OCI-LY7 (cell line): ENCODE results near the gene TRAF3. TPM values are rescaled to one million over a fixed set of nuclear protein-coding genes. Genes with fewer than 3 reads are reported as not detected.

Experiments used
- BruUV-seq: library from RNA; stranded (reverse); fragments of 400-500 nt; replicated peaks from 2 replicates; lab custom pipeline; 2021; lab: Mats Ljungman, UMichigan
- CTCF ChIA-PET: fragments of 300-600 bp; sonication (Branson Sonifier 250); formaldehyde crosslinking; loops from one replicate; lab custom pipeline; 2022; ENCODE audit warnings: antibody characterized with exemption; ENCODE audit not compliant: unreplicated experiment; lab: Charles Lee
- POLR2A ChIA-PET: fragments of 300-600 bp; sonication (Branson Sonifier 250); formaldehyde crosslinking; loops from one replicate; lab custom pipeline; 2022; ENCODE audit warnings: antibody characterized with exemption; lab: Charles Lee
- DNase-seq: peaks from one replicate; pipeline ENCODE4 v3.0.0-alpha.2; 2015; ENCODE audit warnings: low spot score
- H2AFZ ChIP-seq: fragments of 200-600 bp; sonication (generic), shearing (Covaris generic); 2 replicates; pipeline ENCODE4 v1.6.1; 2014; ENCODE audit warnings: mild to moderate bottlenecking, antibody characterized with exemption, low read length, moderate library complexity
- H3K27ac ChIP-seq: fragments of 200-600 bp; sonication (generic); 2 replicates; pipeline ENCODE4 v1.5.1; 2014; ENCODE audit warnings: mixed run types, low read depth, mild to moderate bottlenecking, moderate library complexity, low read length, inconsistent platforms; ENCODE audit not compliant: poor library complexity, severe bottlenecking
- H3K36me3 ChIP-seq: fragments of 200-600 bp; sonication (generic); 2 replicates; pipeline ENCODE4 v1.6.1; 2014; ENCODE audit warnings: mild to moderate bottlenecking, antibody characterized with exemption, low read length, moderate library complexity, mixed read lengths; ENCODE audit not compliant: insufficient read depth
- H3K4me1 ChIP-seq: fragments of 200-600 bp; sonication (generic); 2 replicates; pipeline ENCODE4 v1.5.1; 2014; ENCODE audit warnings: mild to moderate bottlenecking, low read length; ENCODE audit not compliant: insufficient read depth, poor library complexity, severe bottlenecking
- H3K4me2 ChIP-seq: fragments of 200-600 bp; sonication (generic); 2 replicates; pipeline ENCODE4 v1.6.1; 2014; ENCODE audit warnings: mild to moderate bottlenecking, low read length
- H3K4me3 ChIP-seq: fragments of 200-600 bp; sonication (generic); 2 replicates; pipeline ENCODE4 v1.5.1; 2014; ENCODE audit warnings: mild to moderate bottlenecking, low read depth, low read length; ENCODE audit not compliant: poor library complexity, severe bottlenecking
- H3K79me2 ChIP-seq: fragments of 200-600 bp; sonication (generic); 2 replicates; pipeline ENCODE4 v1.6.1; 2016; ENCODE audit warnings: low read depth, mild to moderate bottlenecking, low read length, moderate library complexity, mixed read lengths; ENCODE audit not compliant: insufficient read depth
- H3K9me2 ChIP-seq: fragments of 200-600 bp; sonication (generic); 2 replicates; pipeline ENCODE4 v1.6.1; 2016; ENCODE audit warnings: mild to moderate bottlenecking, low read length, mixed read lengths; ENCODE audit not compliant: insufficient read depth
- H3K9me3 ChIP-seq: fragments of 200-600 bp; sonication (generic); 2 replicates; pipeline ENCODE4 v1.6.1; 2014; ENCODE audit warnings: mild to moderate bottlenecking, mixed run types, low read length, mixed read lengths
- H4K20me1 ChIP-seq: fragments of 200-600 bp; sonication (generic); 2 replicates; pipeline ENCODE4 v1.6.1; 2014; ENCODE audit warnings: mild to moderate bottlenecking, antibody characterized with exemption, low read length, moderate library complexity, mixed read lengths; ENCODE audit not compliant: insufficient read depth
- CTCF ChIP-seq: fragments of 200-600 bp; sonication (generic); conservative IDR thresholded peaks from 2 replicates; pipeline ENCODE4 v1.5.1; 2014; ENCODE audit warnings: mild to moderate bottlenecking, antibody characterized with exemption, low read length, moderate library complexity, mixed read lengths
- EZH2phosphoT487 ChIP-seq: fragments of 200-600 bp; sonication (generic); IDR thresholded peaks from 2 replicates; pipeline ENCODE4 v1.6.1; 2018; ENCODE audit warnings: low read depth, borderline replicate concordance, mild to moderate bottlenecking, mixed run types, antibody characterized with exemption, low read length, moderate library complexity, mixed read lengths
- intact Hi-C: fragments of 100-400 bp; cut with micrococcal nuclease; formaldehyde crosslinking; loops from one replicate; pipeline ENCODE4 v1.10.0; 2022; ENCODE audit not compliant: unreplicated experiment
- total RNA-seq, 2 experiments: library from RNA; depleted of rRNA in 1 of 2; stranded (reverse); fragments of >200 nt in 1 of 2; shearing (Covaris generic) in 1 of 2; gene quantifications; 2 replicates each; pipeline ENCODE4 v1.2.3, GENCODE V29; 2014 to 2022

Gene TRAF3
- total RNA-seq, 2 experiments from 2014 or later: 0.82 to 2.9 TPM

DNA sequence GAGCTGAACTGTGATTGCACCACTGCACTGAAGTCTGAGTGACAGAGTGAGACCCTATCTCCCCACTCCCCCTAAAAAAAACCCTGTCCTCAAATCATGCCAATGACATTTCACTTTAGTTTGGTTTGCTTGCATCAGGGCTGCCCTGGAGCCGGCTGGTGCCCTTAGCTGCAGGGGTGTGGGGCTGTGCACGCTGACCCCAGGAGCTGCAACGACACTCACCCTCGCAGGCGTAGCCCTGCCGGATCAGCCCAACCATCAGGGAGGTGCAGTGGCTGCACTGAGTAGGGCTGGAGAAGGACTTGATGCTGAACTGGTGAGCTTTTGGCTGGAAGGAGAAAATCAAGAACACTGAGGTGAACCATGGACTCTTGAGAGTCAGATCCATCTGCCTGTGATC, 175.0 kb downstream of the TRAF3 start:
- no peaks in the 10 kb centered on the region for H3K9me3 ChIP-seq
- H3K4me3 ChIP-seq: no peak overlapping the region
- intact Hi-C loops: no loop called here
- no TSS peak for BruUV-seq
- CTCF ChIA-PET: no interaction called here
- H3K4me1 ChIP-seq: peaks cover 11% of the 10 kb centered on the region
- H3K9me2 ChIP-seq: no peaks in the 10 kb centered on the region
- H4K20me1 ChIP-seq: no peaks in the 10 kb centered on the region
- H3K36me3 ChIP-seq: no peaks in the 10 kb centered on the region
- no peaks in the 10 kb centered on the region for H3K79me2 ChIP-seq
- TF ChIP-seq EZH2phosphoT487: no peak
- no peak for TF ChIP-seq CTCF
- POLR2A ChIA-PET: no interaction called here
- no peak overlapping the region for H3K27ac ChIP-seq
- no peak for DNase-seq
- H3K4me2 ChIP-seq: no peak overlapping the region
- no peak overlapping the region for H2AFZ ChIP-seq

- no peaks in the 10 kb centered on the region for H3K79me2 ChIP-seq
- no peak overlapping the region for H3K27ac ChIP-seq
- no TSS peak for BruUV-seq
- CTCF ChIA-PET: no interaction called here
- H3K4me1 ChIP-seq: peaks cover 11% of the 10 kb centered on the region
- H3K36me3 ChIP-seq: no peaks in the 10 kb centered on the region
- H3K9me3 ChIP-seq: no peaks in the 10 kb centered on the region
- no peaks in the 10 kb centered on the region for H3K9me2 ChIP-seq
- H3K4me2 ChIP-seq: no peak overlapping the region
- POLR2A ChIA-PET: no interaction called here
- H3K4me3 ChIP-seq: no peak overlapping the region
- H4K20me1 ChIP-seq: no peaks in the 10 kb centered on the region
- no peak overlapping the region for H2AFZ ChIP-seq
- intact Hi-C loops: no loop called here
- TF ChIP-seq CTCF (no peak), EZH2phosphoT487 (no peak)
- DNase-seq: no peak
Observed at GRCh38 chr14:102953100-102953499, 175.9 kb downstream of the TRAF3 start.

- POLR2A ChIA-PET: no interaction called here
Observed at GRCh38 chr14:102954081-102954789, 177.0 kb downstream of the TRAF3 start.

More at GRCh38 chr14:102954081-102954789, 177.0 kb downstream of the TRAF3 start:
- no peaks in the 10 kb centered on the region for H3K79me2 ChIP-seq
- no peak overlapping the region for H2AFZ ChIP-seq
- H3K4me3 ChIP-seq: no peak overlapping the region
- CTCF ChIA-PET: no interaction called here
- H3K4me1 ChIP-seq: peaks cover 4% of the 10 kb centered on the region
- no peaks in the 10 kb centered on the region for H3K9me2 ChIP-seq
- BruUV-seq: no TSS peak
- no peaks in the 10 kb centered on the region for H3K9me3 ChIP-seq
- TF ChIP-seq EZH2phosphoT487: no peak
- no peak for TF ChIP-seq CTCF
- H3K4me2 ChIP-seq: no peak overlapping the region
- no peaks in the 10 kb centered on the region for H3K36me3 ChIP-seq
- no peak overlapping the region for H3K27ac ChIP-seq
- DNase-seq: no peak
- H4K20me1 ChIP-seq: no peaks in the 10 kb centered on the region
- intact Hi-C loops: no loop called here
